ENCODE results near the gene WSCD2. TPM values are rescaled to one million over a fixed set of nuclear protein-coding genes. Genes with fewer than 3 reads are reported as not detected.

The WSCD2 gene
- 0.03 and 0.05 TPM in 2 replicates for polyA plus RNA-seq (2012; rRNA removed)
- 0.01 and 0.08 TPM in 2 replicates for polyA plus RNA-seq (2012; cell fraction: cytosol; rRNA removed)
- 0.01 and 0.04 TPM in 2 replicates for polyA plus RNA-seq (2012; cell fraction: nucleus; rRNA removed)

DNA sequence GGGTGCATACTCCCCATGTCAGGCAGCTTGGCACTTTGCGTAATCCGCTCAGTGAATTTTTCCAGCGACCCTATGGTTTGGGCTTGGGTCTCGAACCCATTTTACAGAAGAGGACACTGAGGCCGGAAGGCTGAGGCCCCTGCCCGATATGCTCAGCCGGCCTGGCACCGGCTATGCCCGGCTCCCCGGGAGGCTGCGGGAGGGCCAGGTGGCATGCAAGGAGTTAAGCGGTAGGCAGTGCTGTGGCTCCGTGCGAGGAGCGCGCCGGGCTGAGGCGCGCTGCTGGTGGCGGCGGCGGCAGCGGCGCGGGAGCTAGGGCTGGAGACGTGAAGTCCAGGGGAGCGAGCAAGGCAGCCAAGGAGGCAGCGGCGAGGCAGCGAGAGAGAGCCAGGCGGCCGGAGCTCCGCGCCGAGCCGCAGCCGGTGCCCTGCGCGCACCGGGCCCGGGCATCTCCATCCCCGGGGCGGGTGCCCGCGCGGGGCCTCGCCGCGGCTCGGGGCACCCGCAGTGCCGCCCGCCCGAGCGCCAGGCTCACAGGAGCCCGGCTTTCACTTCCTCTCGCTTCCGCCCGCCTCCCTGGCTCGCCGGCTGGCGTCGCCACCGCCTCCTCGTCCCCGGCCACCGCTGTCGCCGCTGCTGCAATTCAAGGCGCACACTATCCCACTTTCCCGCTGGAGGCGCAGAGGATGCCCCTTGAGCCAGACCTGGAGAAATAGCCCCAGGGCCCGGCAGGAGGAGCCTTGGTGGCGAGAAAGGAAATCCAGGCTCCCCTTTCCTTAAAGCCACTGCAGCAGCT is at the start of gene WSCD2:
Gene WSCD2 (plus strand): TSS at position 272 of the 796 bp plus-strand sequence. CDS start 66,545 bp downstream, outside the sequence.
- H3K36me3 ChIP-seq (replicated peaks in 1 of 2; ENCODE audit: control insufficient read depth in 1 of 2, insufficient read depth in 2 of 2, low read length in 1 of 2) = no peaks in the 10 kb centered on the region
- H3K4me2 ChIP-seq = peak within 1 kb of the TSS; percentile 57; the same call in 1 of the 2 replicates
- no peaks in the 10 kb centered on the region for H3K9me3 ChIP-seq
- peak within 1 kb of the TSS in 1 of 2 experiments; percentile 69; a peak in 2 of 4 replicates for H3K27ac ChIP-seq (ENCODE audit: low read depth in 2 of 2, low read length in 1 of 2)
- H3K4me3 ChIP-seq (ENCODE audit: low read depth in 2 of 2, low read length in 1 of 2) = peak within 1 kb of the TSS in 1 of 2 experiments; percentile 48; a peak in 3 of 4 replicates
- H3K4me1 ChIP-seq (ENCODE audit: control insufficient read depth in 1 of 2, insufficient read depth in 2 of 2, low read depth in 1 of 2, low read length in 1 of 2) = peaks cover 0 to 26% of the 10 kb centered on the region in 2 experiments; a peak in 1 of 4 replicates
- ChIA-PET POLR2A (interaction anchor here (1.2 kb wide), 1 partner anchor 17 kb away, joined by 3 read pairs; no protein-coding TSS in a partner anchor), CTCF (interaction anchor here (0.6 to 5.5 kb wide), 37 partner anchors 8 to 383 kb away, joined by 3 to 33 read pairs (median 4); no protein-coding TSS in a partner anchor)
- no peak within 1 kb of the TSS for H2AFZ ChIP-seq (ENCODE audit: low read depth)
- no peaks in the 10 kb centered on the region for H3K9me2 ChIP-seq
- TF ChIP-seq RAD21 (IDR thresholded peaks at IDR 0.05; ENCODE audit: low read length) (peak; percentile 53), FOXM1 (IDR thresholded peaks at IDR 0.05; ENCODE audit: low read depth) (no peak), EZH2phosphoT487 (IDR thresholded peaks at IDR 0.05; ENCODE audit: borderline replicate concordance, low read depth) (no peak), GABPA (IDR thresholded peaks at IDR 0.05; ENCODE audit: low read depth) (no peak), MXI1 (IDR thresholded peaks at IDR 0.05; ENCODE audit: low read depth, low read length) (peak; percentile 30; the same call in 1 of the 2 replicates), SMC3 (IDR thresholded peaks at IDR 0.05; ENCODE audit: low read depth, low read length) (peak; percentile 17; the same call in 1 of the 2 replicates), TEAD4 (IDR thresholded peaks at IDR 0.05; ENCODE audit: borderline replicate concordance, insufficient read depth) (no peak), GATA2 (CRISPR knock-in tag; IDR thresholded peaks at IDR 0.05) (no peak), RCOR1 (IDR thresholded peaks at IDR 0.05; ENCODE audit: low read length) (peak; percentile 50; the same call in 1 of the 2 replicates), EP300 (IDR thresholded peaks at IDR 0.05; ENCODE audit: borderline replicate concordance in 1 of 2, low read depth in 1 of 2, low read length in 1 of 2) (no peak), SIN3A (IDR thresholded peaks at IDR 0.05; ENCODE audit: borderline replicate concordance, low read depth, low read length) (no peak), ELF1 (IDR thresholded peaks at IDR 0.05) (no peak), NFIC (IDR thresholded peaks at IDR 0.05; ENCODE audit: borderline replicate concordance) (no peak), TCF12 (IDR thresholded peaks at IDR 0.05) (no peak), TAF1 (IDR thresholded peaks at IDR 0.05; ENCODE audit: borderline replicate concordance, low read depth, low read length) (no peak), RFX5 (IDR thresholded peaks at IDR 0.05; ENCODE audit: low read length) (no peak)
- TF ChIP-seq, protein P1, sequence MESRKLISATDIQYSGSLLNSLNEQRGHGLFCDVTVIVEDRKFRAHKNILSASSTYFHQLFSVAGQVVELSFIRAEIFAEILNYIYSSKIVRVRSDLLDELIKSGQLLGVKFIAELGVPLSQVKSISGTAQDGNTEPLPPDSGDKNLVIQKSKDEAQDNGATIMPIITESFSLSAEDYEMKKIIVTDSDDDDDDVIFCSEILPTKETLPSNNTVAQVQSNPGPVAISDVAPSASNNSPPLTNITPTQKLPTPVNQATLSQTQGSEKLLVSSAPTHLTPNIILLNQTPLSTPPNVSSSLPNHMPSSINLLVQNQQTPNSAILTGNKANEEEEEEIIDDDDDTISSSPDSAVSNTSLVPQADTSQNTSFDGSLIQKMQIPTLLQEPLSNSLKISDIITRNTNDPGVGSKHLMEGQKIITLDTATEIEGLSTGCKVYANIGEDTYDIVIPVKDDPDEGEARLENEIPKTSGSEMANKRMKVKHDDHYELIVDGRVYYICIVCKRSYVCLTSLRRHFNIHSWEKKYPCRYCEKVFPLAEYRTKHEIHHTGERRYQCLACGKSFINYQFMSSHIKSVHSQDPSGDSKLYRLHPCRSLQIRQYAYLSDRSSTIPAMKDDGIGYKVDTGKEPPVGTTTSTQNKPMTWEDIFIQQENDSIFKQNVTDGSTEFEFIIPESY (IDR thresholded peaks at IDR 0.05; ENCODE audit: borderline replicate concordance, low read depth) = no peak
- TF ChIP-seq, protein P2, sequence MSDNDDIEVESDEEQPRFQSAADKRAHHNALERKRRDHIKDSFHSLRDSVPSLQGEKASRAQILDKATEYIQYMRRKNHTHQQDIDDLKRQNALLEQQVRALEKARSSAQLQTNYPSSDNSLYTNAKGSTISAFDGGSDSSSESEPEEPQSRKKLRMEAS (IDR thresholded peaks at IDR 0.05; ENCODE audit: low read depth) = no peak
- TF ChIP-seq, protein P3, sequence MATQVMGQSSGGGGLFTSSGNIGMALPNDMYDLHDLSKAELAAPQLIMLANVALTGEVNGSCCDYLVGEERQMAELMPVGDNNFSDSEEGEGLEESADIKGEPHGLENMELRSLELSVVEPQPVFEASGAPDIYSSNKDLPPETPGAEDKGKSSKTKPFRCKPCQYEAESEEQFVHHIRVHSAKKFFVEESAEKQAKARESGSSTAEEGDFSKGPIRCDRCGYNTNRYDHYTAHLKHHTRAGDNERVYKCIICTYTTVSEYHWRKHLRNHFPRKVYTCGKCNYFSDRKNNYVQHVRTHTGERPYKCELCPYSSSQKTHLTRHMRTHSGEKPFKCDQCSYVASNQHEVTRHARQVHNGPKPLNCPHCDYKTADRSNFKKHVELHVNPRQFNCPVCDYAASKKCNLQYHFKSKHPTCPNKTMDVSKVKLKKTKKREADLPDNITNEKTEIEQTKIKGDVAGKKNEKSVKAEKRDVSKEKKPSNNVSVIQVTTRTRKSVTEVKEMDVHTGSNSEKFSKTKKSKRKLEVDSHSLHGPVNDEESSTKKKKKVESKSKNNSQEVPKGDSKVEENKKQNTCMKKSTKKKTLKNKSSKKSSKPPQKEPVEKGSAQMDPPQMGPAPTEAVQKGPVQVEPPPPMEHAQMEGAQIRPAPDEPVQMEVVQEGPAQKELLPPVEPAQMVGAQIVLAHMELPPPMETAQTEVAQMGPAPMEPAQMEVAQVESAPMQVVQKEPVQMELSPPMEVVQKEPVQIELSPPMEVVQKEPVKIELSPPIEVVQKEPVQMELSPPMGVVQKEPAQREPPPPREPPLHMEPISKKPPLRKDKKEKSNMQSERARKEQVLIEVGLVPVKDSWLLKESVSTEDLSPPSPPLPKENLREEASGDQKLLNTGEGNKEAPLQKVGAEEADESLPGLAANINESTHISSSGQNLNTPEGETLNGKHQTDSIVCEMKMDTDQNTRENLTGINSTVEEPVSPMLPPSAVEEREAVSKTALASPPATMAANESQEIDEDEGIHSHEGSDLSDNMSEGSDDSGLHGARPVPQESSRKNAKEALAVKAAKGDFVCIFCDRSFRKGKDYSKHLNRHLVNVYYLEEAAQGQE (IDR thresholded peaks at IDR 0.05; ENCODE audit: low read depth, low read length) = no peak
- H3K27me3 ChIP-seq (ENCODE audit: insufficient read depth) = no peaks in the 10 kb centered on the region
- 4% methylated on average over 33 of the region's 74 CpGs for WGBS (ENCODE audit: low lambda C conversion rate)
- DNase-seq = peak; percentile 90
- no peak within 1 kb of the TSS for H3K9ac ChIP-seq
- no peaks in the 10 kb centered on the region for H4K20me1 ChIP-seq (ENCODE audit: insufficient read depth)
- H3F3A ChIP-seq (replicated peaks; ENCODE audit: insufficient read depth) = no peaks in the 10 kb centered on the region
- H3K79me2 ChIP-seq (ENCODE audit: insufficient read depth) = no peaks in the 10 kb centered on the region

All from SK-N-SH (cell line).